ENCODE results near the gene ID3.

- TF ChIP-seq EZH2phosphoT487 (IDR thresholded peaks at IDR 0.05; ENCODE audit: borderline replicate concordance, low read length) (no peak), CTCF (IDR thresholded peaks at IDR 0.05; ENCODE audit: low read depth, low read length, poor library complexity, severe bottlenecking) (no peak)
Observed at GRCh38 chr1:23564529-23565122, 5.3 kb upstream of the ID3 start.
